KMS-11 (cell line): ENCODE results near the gene FOXRED2.

Experiments used
- H2AFZ ChIP-seq: fragments of 200-600 bp; sonication (generic); 2 replicates; pipeline ENCODE4 v1.6.1; 2016; ENCODE audit warnings: antibody characterized with exemption, mixed run types, low read depth
- H3K27ac ChIP-seq: fragments of 200-600 bp; sonication (generic); 2 replicates; pipeline ENCODE4 v1.6.1; 2016; ENCODE audit warnings: mild to moderate bottlenecking, mixed run types
- H3K27me3 ChIP-seq: fragments of 200-600 bp; sonication (generic); 2 replicates; pipeline ENCODE4 v1.6.1; 2017; ENCODE audit warnings: mild to moderate bottlenecking, low read depth, mixed run types, moderate library complexity; ENCODE audit not compliant: insufficient read depth
- H3K36me3 ChIP-seq: fragments of 200-600 bp; sonication (generic); 2 replicates; pipeline ENCODE4 v1.6.1; 2017; ENCODE audit warnings: mild to moderate bottlenecking, mixed run types; ENCODE audit not compliant: insufficient read depth
- H3K4me1 ChIP-seq: fragments of 200-600 bp; sonication (generic); 2 replicates; pipeline ENCODE4 v1.6.1; 2016; ENCODE audit warnings: mild to moderate bottlenecking, low read depth, mixed run types; ENCODE audit not compliant: poor library complexity, severe bottlenecking
- H3K4me2 ChIP-seq: fragments of 200-600 bp; sonication (generic); 2 replicates; pipeline ENCODE4 v1.7.0; 2016; ENCODE audit warnings: mild to moderate bottlenecking, mixed run types
- H3K4me3 ChIP-seq: fragments of 200-600 bp; sonication (generic); IDR thresholded peaks from 2 replicates; pipeline ENCODE4 v1.6.1; 2017; ENCODE audit warnings: low read depth, low read length, mixed read lengths; ENCODE audit not compliant: insufficient read depth
- H3K79me2 ChIP-seq: fragments of 200-600 bp; sonication (generic); 2 replicates; pipeline ENCODE4 v1.6.1; 2016; ENCODE audit warnings: low read depth, mixed run types; ENCODE audit not compliant: insufficient read depth
- H3K9ac ChIP-seq: fragments of 200-600 bp; sonication (generic); 2 replicates; pipeline ENCODE4 v1.6.1; 2016; ENCODE audit warnings: mild to moderate bottlenecking, mixed run types
- H4K20me1 ChIP-seq: fragments of 200-600 bp; sonication (generic); 2 replicates; pipeline ENCODE4 v1.6.1; 2016; ENCODE audit warnings: mild to moderate bottlenecking, mixed run types; ENCODE audit not compliant: insufficient read depth
- TF ChIP-seq, protein P1 (sequence below): fragments of 200-600 bp; sonication (generic); conservative IDR thresholded peaks from 2 replicates; pipeline ENCODE4 v1.6.1; 2017; ENCODE audit warnings: low read depth, mild to moderate bottlenecking, antibody characterized with exemption, low read length, moderate library complexity, mixed read lengths

The FOXRED2 gene

GRCh38 chr22:36467042-36467810 is 39.6 kb downstream of the FOXRED2 start:
- Histone ChIP-seq H3K79me2 (no peaks in the 10 kb centered on the region), H3K9ac (no peak overlapping the region; the same call in 1 of the 2 replicates), H3K27me3 (no peaks in the 10 kb centered on the region), H2AFZ (no peak overlapping the region), H3K27ac (peak overlapping the region; percentile 27; the same call in 1 of the 2 replicates), H4K20me1 (no peaks in the 10 kb centered on the region), H3K4me3 (no peak overlapping the region), H3K4me1 (peaks cover 48% of the 10 kb centered on the region), H3K4me2 (peak overlapping the region; percentile 100), H3K36me3 (no peaks in the 10 kb centered on the region)
- TF ChIP-seq, protein P1, sequence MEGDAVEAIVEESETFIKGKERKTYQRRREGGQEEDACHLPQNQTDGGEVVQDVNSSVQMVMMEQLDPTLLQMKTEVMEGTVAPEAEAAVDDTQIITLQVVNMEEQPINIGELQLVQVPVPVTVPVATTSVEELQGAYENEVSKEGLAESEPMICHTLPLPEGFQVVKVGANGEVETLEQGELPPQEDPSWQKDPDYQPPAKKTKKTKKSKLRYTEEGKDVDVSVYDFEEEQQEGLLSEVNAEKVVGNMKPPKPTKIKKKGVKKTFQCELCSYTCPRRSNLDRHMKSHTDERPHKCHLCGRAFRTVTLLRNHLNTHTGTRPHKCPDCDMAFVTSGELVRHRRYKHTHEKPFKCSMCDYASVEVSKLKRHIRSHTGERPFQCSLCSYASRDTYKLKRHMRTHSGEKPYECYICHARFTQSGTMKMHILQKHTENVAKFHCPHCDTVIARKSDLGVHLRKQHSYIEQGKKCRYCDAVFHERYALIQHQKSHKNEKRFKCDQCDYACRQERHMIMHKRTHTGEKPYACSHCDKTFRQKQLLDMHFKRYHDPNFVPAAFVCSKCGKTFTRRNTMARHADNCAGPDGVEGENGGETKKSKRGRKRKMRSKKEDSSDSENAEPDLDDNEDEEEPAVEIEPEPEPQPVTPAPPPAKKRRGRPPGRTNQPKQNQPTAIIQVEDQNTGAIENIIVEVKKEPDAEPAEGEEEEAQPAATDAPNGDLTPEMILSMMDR = no peak

GRCh38 chr22:36466258-36466657 is 40.6 kb downstream of the FOXRED2 start:
- Histone ChIP-seq H3K4me2 (peak overlapping the region; percentile 100; the same call in 1 of the 2 replicates), H3K36me3 (no peaks in the 10 kb centered on the region), H3K27ac (peak overlapping the region; percentile 27; the same call in 1 of the 2 replicates), H2AFZ (no peak overlapping the region), H3K4me1 (peaks cover 48% of the 10 kb centered on the region), H3K79me2 (no peaks in the 10 kb centered on the region), H4K20me1 (no peaks in the 10 kb centered on the region), H3K9ac (no peak overlapping the region), H3K27me3 (no peaks in the 10 kb centered on the region), H3K4me3 (no peak overlapping the region)
- TF ChIP-seq, protein P1 = no peak

GRCh38 chr22:36465232-36466021 is 41.4 kb downstream of the FOXRED2 start:
- Histone ChIP-seq H3K9ac (no peak overlapping the region), H3K27me3 (no peaks in the 10 kb centered on the region), H4K20me1 (no peaks in the 10 kb centered on the region), H3K4me3 (no peak overlapping the region), H3K27ac (no peak overlapping the region), H3K4me2 (no peak overlapping the region), H3K79me2 (no peaks in the 10 kb centered on the region), H2AFZ (no peak overlapping the region), H3K36me3 (no peaks in the 10 kb centered on the region), H3K4me1 (peaks cover 46% of the 10 kb centered on the region)
- TF ChIP-seq, protein P1 = no peak

DNA sequence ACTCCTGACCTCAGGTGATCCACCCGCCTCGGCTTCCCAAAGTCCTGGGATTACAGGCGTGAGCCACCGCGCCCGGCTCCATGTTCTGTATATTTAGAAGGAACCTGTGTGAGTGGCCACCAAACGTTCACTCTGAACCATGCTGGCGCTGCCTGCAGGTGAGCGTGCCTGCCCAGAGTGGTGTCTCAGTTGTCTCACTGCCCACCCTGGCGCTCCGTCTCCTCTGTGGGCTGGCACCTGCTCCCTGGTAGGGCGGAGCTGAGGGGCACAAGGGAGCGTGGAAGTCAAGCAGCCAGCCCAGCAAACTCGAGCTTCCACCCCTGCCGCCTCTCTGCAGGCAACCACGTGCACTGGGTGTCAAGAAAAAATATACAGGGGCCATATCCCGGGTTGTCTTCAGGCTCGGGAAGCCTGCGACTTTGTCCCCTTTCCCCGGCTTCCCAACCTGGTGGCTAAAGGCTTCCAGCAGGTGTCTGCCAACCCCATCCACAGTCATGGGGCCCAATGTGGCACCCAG is 42.1 kb downstream of the FOXRED2 start:
- H3K79me2 ChIP-seq = no peaks in the 10 kb centered on the region
- H3K27me3 ChIP-seq = no peaks in the 10 kb centered on the region
- H3K36me3 ChIP-seq = no peaks in the 10 kb centered on the region
- no peaks in the 10 kb centered on the region for H4K20me1 ChIP-seq
- H2AFZ ChIP-seq = no peak overlapping the region
- no peak overlapping the region for H3K9ac ChIP-seq
- H3K4me2 ChIP-seq = no peak overlapping the region
- H3K4me3 ChIP-seq = no peak overlapping the region
- peaks cover 39% of the 10 kb centered on the region for H3K4me1 ChIP-seq
- no peak overlapping the region for H3K27ac ChIP-seq
- TF ChIP-seq, protein P1 = no peak
